Stomach (tissue), 4 donors: ENCODE measurements around the gene ZNF398.
A peak's percentile ranks its signal among the peaks of the same experiment; 100 is the strongest.

Experiments used
- CTCF ChIP-seq, 7 experiments: fragments of 450-650 bp in 4 of 7; fragments of 200-600 bp in 3 of 7; sonication (generic) in 3 of 7; IDR thresholded peaks; one replicate each; pipeline ENCODE4 v1.5.1; 2016 to 2019; ENCODE audit warnings: antibody characterized with exemption in 7 of 7, control low read depth in 2 of 7, mild to moderate bottlenecking in 1 of 7
- EP300 ChIP-seq: sonication (generic); formaldehyde crosslinking; IDR thresholded peaks from one replicate; pipeline ENCODE4 v1.6.1; 2017; ENCODE audit warnings: antibody characterized with exemption
- POLR2A ChIP-seq, 4 donors: fragments of 450-650 bp; IDR thresholded peaks; one replicate each; pipeline ENCODE4 v1.6.1; 2016; ENCODE audit warnings: antibody characterized with exemption in 4 of 4, control low read depth in 2 of 4, mild to moderate bottlenecking in 1 of 4, moderate library complexity in 1 of 4
- POLR2AphosphoS5 ChIP-seq, 3 donors: sonication (generic); formaldehyde crosslinking; IDR thresholded peaks; one replicate each; pipeline ENCODE4 v1.6.1; 2016; ENCODE audit warnings: antibody characterized with exemption in 3 of 3

- TF ChIP-seq POLR2A (IDR thresholded peaks at IDR 0.05) = no peak
- no peak for TF ChIP-seq EP300
- no peak for TF ChIP-seq CTCF (IDR thresholded peaks at IDR 0.05)
- TF ChIP-seq POLR2AphosphoS5 (IDR thresholded peaks at IDR 0.05) = peak in 2 of 3 donors; percentile 11 to 51
Measured at GRCh38 chr7:149145031-149145845, 2.0 kb upstream of the ZNF398 start.
